Measurements from ENCODE around the gene SPP2. TPM values are rescaled to one million over a fixed set of nuclear protein-coding genes. Genes with fewer than 3 reads are reported as not detected.

Gene SPP2
- total and polyA plus RNA-seq, 3 donors from 2014 or later: not detected

- WGBS, 2 donors: 80 to 95% methylated on average over 2 of the region's 2 CpGs
- no peaks in the 10 kb centered on the region for H3K27me3 ChIP-seq
- H3K4me1 ChIP-seq: no peaks in the 10 kb centered on the region
- H3K36me3 ChIP-seq (ENCODE audit: low read depth, missing control alignments): no peaks in the 10 kb centered on the region
- H3K4me3 ChIP-seq: no peak overlapping the region
- intact Hi-C loops (cut with DNase I; ENCODE audit: low total_unique reads): no loop called here
- DNase-seq: no peak
- H3K9me3 ChIP-seq: no peaks in the 10 kb centered on the region
- TF ChIP-seq CTCF (IDR thresholded peaks at IDR 0.05): no peak
- TF ChIP-seq POLR2A (IDR thresholded peaks at IDR 0.05): no peak
- H3K27ac ChIP-seq: no peak overlapping the region
These were observed 45.4 kb upstream of the SPP2 start for GRCh38 chr2:234005126-234005525.

- Histone ChIP-seq H3K27ac (no peak overlapping the region), H3K36me3 (ENCODE audit: low read depth, missing control alignments) (no peaks in the 10 kb centered on the region), H3K9me3 (no peaks in the 10 kb centered on the region), H3K4me1 (no peaks in the 10 kb centered on the region), H3K4me3 (no peak overlapping the region), H3K27me3 (no peaks in the 10 kb centered on the region)
- no peak for TF ChIP-seq POLR2A (IDR thresholded peaks at IDR 0.05)
- TF ChIP-seq CTCF (IDR thresholded peaks at IDR 0.05): no peak
- intact Hi-C loops (cut with DNase I; ENCODE audit: low total_unique reads): no loop called here
- 82 to 92% methylated on average over 3 of the region's 3 CpGs for WGBS, 2 donors
- no peak for DNase-seq
These were observed 44.0 kb upstream of the SPP2 start for GRCh38 chr2:234006501-234006900.

GRCh38 chr2:234014427-234014826 lies 36.1 kb upstream of the SPP2 start:
- Histone ChIP-seq H3K9me3 (no peaks in the 10 kb centered on the region), H3K4me1 (no peaks in the 10 kb centered on the region), H3K27ac (no peak overlapping the region), H3K36me3 (ENCODE audit: low read depth, missing control alignments) (no peaks in the 10 kb centered on the region), H3K4me3 (no peak overlapping the region), H3K27me3 (no peaks in the 10 kb centered on the region)
- TF ChIP-seq CTCF (IDR thresholded peaks at IDR 0.05) (no peak), POLR2A (IDR thresholded peaks at IDR 0.05) (no peak)
- intact Hi-C loops (cut with DNase I; ENCODE audit: low total_unique reads): no loop called here
- no peak for DNase-seq
- 95 to 97% methylated on average over 1 of the region's 1 CpG for WGBS, 2 donors

- DNase-seq: no peak
- Histone ChIP-seq H3K9me3 (no peaks in the 10 kb centered on the region), H3K27me3 (no peaks in the 10 kb centered on the region), H3K27ac (no peak overlapping the region), H3K4me1 (no peaks in the 10 kb centered on the region), H3K36me3 (ENCODE audit: low read depth, missing control alignments) (no peaks in the 10 kb centered on the region), H3K4me3 (no peak overlapping the region)
- TF ChIP-seq CTCF (IDR thresholded peaks at IDR 0.05) (no peak), POLR2A (IDR thresholded peaks at IDR 0.05) (no peak)
- intact Hi-C loops (cut with DNase I; ENCODE audit: low total_unique reads): no loop called here
- WGBS, 2 donors: 78 to 86% methylated on average over 3 of the region's 3 CpGs
These were observed 34.6 kb upstream of the SPP2 start for GRCh38 chr2:234015861-234016260.

- intact Hi-C loops (cut with DNase I; ENCODE audit: low total_unique reads): no loop called here
- Histone ChIP-seq H3K36me3 (ENCODE audit: low read depth, missing control alignments) (no peaks in the 10 kb centered on the region), H3K27me3 (no peaks in the 10 kb centered on the region), H3K9me3 (no peaks in the 10 kb centered on the region), H3K4me3 (no peak overlapping the region), H3K27ac (no peak overlapping the region), H3K4me1 (no peaks in the 10 kb centered on the region)
- WGBS, 2 donors: 90 to 93% methylated on average over 4 of the region's 4 CpGs
- DNase-seq: no peak
- TF ChIP-seq CTCF (IDR thresholded peaks at IDR 0.05) (no peak), POLR2A (IDR thresholded peaks at IDR 0.05) (no peak)
These were observed 30.6 kb upstream of the SPP2 start for GRCh38 chr2:234019896-234020295.
